Measurements from ENCODE around the gene DPYSL4. TPM values are rescaled to one million over a fixed set of nuclear protein-coding genes. Genes with fewer than 3 reads are reported as not detected.
"Not testable (repeated sequence)": the region's sequence is repeated elsewhere in the genome, so short reads cannot be mapped to it uniquely, and the experiment has no call there.

The DPYSL4 gene
- total RNA-seq, 1 donor from 2014 or later, result 55.9 TPM

DNA sequence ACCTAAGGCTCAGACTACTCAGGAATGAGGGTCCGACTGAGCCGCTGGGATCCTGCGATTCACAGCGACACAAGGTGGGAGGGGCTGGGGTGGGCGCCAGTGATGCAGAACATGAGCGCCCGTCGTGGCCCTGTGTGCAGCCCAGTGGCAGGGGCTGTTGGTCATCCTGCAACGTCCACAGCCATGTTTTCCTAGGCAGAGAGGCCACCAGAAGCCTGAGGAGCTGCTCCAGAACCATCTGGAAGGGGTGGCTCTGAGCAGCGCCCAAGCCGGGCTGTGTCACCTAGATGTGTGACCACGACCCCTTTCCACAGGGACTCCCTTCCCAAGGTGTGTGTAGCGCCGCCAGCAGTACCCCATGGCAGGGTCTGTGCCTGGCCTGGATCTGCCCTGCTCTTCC, 24.5 kb downstream of the DPYSL4 start:
- no peak overlapping the region for H3K4me3 Mint-ChIP-seq (ENCODE audit: low read depth)
- H3K27me3 Mint-ChIP-seq, result no peaks in the 10 kb centered on the region
- H3K36me3 Mint-ChIP-seq (ENCODE audit: insufficient read depth), result peaks cover 9% of the 10 kb centered on the region
- TF ChIP-seq, protein P1, sequence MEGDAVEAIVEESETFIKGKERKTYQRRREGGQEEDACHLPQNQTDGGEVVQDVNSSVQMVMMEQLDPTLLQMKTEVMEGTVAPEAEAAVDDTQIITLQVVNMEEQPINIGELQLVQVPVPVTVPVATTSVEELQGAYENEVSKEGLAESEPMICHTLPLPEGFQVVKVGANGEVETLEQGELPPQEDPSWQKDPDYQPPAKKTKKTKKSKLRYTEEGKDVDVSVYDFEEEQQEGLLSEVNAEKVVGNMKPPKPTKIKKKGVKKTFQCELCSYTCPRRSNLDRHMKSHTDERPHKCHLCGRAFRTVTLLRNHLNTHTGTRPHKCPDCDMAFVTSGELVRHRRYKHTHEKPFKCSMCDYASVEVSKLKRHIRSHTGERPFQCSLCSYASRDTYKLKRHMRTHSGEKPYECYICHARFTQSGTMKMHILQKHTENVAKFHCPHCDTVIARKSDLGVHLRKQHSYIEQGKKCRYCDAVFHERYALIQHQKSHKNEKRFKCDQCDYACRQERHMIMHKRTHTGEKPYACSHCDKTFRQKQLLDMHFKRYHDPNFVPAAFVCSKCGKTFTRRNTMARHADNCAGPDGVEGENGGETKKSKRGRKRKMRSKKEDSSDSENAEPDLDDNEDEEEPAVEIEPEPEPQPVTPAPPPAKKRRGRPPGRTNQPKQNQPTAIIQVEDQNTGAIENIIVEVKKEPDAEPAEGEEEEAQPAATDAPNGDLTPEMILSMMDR (IDR thresholded peaks at IDR 0.05; ENCODE audit: unreplicated experiment), result no peak
- no peak overlapping the region for H3K27ac Mint-ChIP-seq
- H3K4me1 Mint-ChIP-seq (ENCODE audit: low read depth), result no peaks in the 10 kb centered on the region
- peaks cover 17% of the 10 kb centered on the region for H3K9me3 Mint-ChIP-seq (ENCODE audit: low read depth)
- DNase-seq (ENCODE audit: low spot score, unreplicated experiment), result no peak

DNA sequence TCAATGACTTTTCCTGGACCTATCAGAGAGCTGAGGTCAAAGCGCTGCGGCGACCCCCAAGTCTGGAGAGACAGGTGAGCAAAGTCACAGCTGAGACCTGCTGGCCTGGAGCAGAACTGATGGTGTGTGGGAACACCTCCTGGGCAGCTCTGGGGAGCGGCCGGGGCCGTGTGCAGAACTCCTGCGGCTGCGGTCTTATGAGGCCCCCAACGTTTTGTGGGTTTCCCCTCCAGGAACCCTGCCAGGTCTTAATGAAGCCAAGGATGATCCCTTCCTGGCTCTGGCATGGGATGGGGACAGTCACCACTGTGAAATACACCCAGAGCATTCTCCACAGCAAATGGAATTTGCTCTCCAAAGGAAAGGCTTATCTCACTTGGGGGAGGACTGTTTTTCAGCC, 26.1 kb downstream of the DPYSL4 start:
- DNase-seq (ENCODE audit: low spot score, unreplicated experiment), result no peak
- Mint-ChIP-seq H3K36me3 (ENCODE audit: insufficient read depth) (peaks cover 11% of the 10 kb centered on the region), H3K4me1 (ENCODE audit: low read depth) (no peaks in the 10 kb centered on the region), H3K27ac (no peak overlapping the region), H3K9me3 (ENCODE audit: low read depth) (peaks cover 22% of the 10 kb centered on the region), H3K4me3 (ENCODE audit: low read depth) (no peak overlapping the region), H3K27me3 (no peaks in the 10 kb centered on the region)
- TF ChIP-seq, protein P1 (IDR thresholded peaks at IDR 0.05; ENCODE audit: unreplicated experiment), result no peak

DNA sequence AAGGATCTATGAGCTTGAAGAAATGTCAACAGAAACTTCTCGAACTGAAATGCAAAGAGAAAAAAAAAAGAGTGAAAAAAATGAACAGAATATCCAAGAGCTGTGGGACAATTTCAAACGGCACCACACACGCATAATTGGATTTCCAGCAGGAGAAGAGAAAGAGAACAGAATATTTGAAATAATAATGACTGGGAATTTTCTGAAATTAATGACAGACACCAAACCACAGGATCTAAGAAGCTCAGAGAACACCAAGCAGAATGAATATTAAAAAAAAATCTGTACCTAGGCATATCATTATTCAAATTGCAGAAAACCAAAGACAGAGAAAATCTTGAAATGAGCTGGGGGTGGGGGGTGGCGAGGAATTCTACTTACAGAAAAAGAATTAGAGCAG, 27.2 kb downstream of the DPYSL4 start:
- Mint-ChIP-seq H3K4me3 (ENCODE audit: low read depth) (no peak overlapping the region), H3K36me3 (ENCODE audit: insufficient read depth) (peaks cover 11% of the 10 kb centered on the region), H3K27me3 (no peaks in the 10 kb centered on the region), H3K27ac (no peak overlapping the region), H3K9me3 (ENCODE audit: low read depth) (peaks cover 27% of the 10 kb centered on the region), H3K4me1 (ENCODE audit: low read depth) (no peaks in the 10 kb centered on the region)
- TF ChIP-seq, protein P1 (IDR thresholded peaks at IDR 0.05; ENCODE audit: unreplicated experiment), result no peak
- DNase-seq (ENCODE audit: low spot score, unreplicated experiment), result no peak

DNA sequence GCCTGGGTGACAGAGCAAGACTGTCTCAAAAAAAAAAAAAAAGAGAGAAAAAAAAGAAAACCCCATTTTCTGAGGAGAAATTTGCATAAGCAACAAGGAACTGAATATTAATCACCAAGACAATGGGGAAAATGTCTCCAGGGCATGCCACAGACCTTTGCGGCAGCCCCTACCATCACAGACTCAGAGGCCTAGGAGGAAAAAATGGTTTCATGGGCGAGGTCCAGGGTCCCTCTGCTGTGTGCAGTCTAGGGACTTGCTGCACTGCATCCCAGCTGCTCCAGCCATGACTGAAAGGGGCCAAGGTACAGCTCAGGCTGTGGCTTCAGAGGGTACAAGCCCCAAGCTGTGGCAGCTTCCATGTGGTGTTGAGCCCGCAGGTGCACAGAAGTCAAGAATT, 29.7 kb downstream of the DPYSL4 start:
- H3K4me3 Mint-ChIP-seq (ENCODE audit: low read depth); H3K27ac Mint-ChIP-seq; H3K27me3 Mint-ChIP-seq; DNase-seq (ENCODE audit: low spot score, unreplicated experiment); H3K4me1 Mint-ChIP-seq (ENCODE audit: low read depth): not testable (repeated sequence)
- Mint-ChIP-seq H3K36me3 (ENCODE audit: insufficient read depth) (peaks cover 11% of the 10 kb centered on the region), H3K9me3 (ENCODE audit: low read depth) (peaks cover 27% of the 10 kb centered on the region)

GRCh38 chr10:132219486-132219885, 32.7 kb downstream of the DPYSL4 start:
- H3K27ac Mint-ChIP-seq, result no peak overlapping the region
- H3K4me3 Mint-ChIP-seq (ENCODE audit: low read depth), result no peak overlapping the region
- no peak for DNase-seq (ENCODE audit: low spot score, unreplicated experiment)
- peaks cover 7% of the 10 kb centered on the region for H3K36me3 Mint-ChIP-seq (ENCODE audit: insufficient read depth)
- H3K4me1 Mint-ChIP-seq (ENCODE audit: low read depth), result no peaks in the 10 kb centered on the region
- peaks cover 18% of the 10 kb centered on the region for H3K9me3 Mint-ChIP-seq (ENCODE audit: low read depth)
- H3K27me3 Mint-ChIP-seq, result no peaks in the 10 kb centered on the region
- TF ChIP-seq, protein P1 (IDR thresholded peaks at IDR 0.05; ENCODE audit: unreplicated experiment), result peak; percentile 21

GRCh38 chr10:132220061-132220460, 33.3 kb downstream of the DPYSL4 start:
- peaks cover 7% of the 10 kb centered on the region for H3K36me3 Mint-ChIP-seq (ENCODE audit: insufficient read depth)
- no peak overlapping the region for H3K27ac Mint-ChIP-seq
- TF ChIP-seq, protein P1 (IDR thresholded peaks at IDR 0.05; ENCODE audit: unreplicated experiment), result no peak
- no peaks in the 10 kb centered on the region for H3K27me3 Mint-ChIP-seq
- no peak for DNase-seq (ENCODE audit: low spot score, unreplicated experiment)
- H3K9me3 Mint-ChIP-seq (ENCODE audit: low read depth), result peaks cover 16% of the 10 kb centered on the region
- H3K4me1 Mint-ChIP-seq (ENCODE audit: low read depth), result no peaks in the 10 kb centered on the region
- H3K4me3 Mint-ChIP-seq (ENCODE audit: low read depth), result no peak overlapping the region

DNA sequence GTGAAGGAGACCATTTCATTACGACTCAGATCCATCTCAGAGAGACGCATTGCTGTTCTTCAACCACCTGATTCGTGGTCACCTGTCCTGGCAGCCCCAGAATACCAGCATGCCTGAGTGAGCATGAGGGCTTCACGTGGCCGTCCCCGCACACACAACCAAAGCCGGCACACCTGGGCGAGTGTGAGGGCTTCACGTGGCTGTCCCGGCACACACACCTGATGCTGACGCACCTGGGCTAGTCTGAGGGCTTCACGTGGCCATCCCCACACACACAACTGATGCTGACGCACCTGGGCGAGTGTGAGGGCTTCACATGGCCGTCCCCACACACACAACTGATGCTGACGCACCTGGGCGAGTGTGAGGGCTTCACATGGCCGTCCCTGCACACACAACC, 34.2 kb downstream of the DPYSL4 start:
- not testable (repeated sequence) for DNase-seq (ENCODE audit: low spot score, unreplicated experiment); H3K4me3 Mint-ChIP-seq (ENCODE audit: low read depth); H3K4me1 Mint-ChIP-seq (ENCODE audit: low read depth); H3K27me3 Mint-ChIP-seq; H3K36me3 Mint-ChIP-seq (ENCODE audit: insufficient read depth); H3K27ac Mint-ChIP-seq
- peaks cover 11% of the 10 kb centered on the region for H3K9me3 Mint-ChIP-seq (ENCODE audit: low read depth)

Measured in progenitor cell of endocrine pancreas (in vitro differentiated cells).